H1 (cell line): ENCODE measurements around the gene MSI2. TPM values are rescaled to one million over a fixed set of nuclear protein-coding genes. Genes with fewer than 3 reads are reported as not detected.

ENCODE experiments used
- CTCF ChIA-PET: fragments of 300-600 bp; sonication (Branson Sonifier 250); formaldehyde crosslinking; loops from one replicate; lab custom pipeline; 2021; ENCODE audit not compliant: partially characterized antibody; lab: Charles Lee
- POLR2A ChIA-PET: fragments of 300-600 bp; sonication (Branson Sonifier 250); formaldehyde crosslinking; loops from one replicate; lab custom pipeline; 2021; ENCODE audit warnings: inconsistent platforms; ENCODE audit not compliant: partially characterized antibody; lab: Charles Lee
- DNase-seq, 2 experiments: peaks; one replicate each; pipeline versions ENCODE4 v3.0.0 to v3.0.0-alpha.2; 2010 to 2022; ENCODE audit warnings: low spot score in 2 of 2, low read depth in 1 of 2, mixed read lengths in 1 of 2
- FAIRE-seq: peaks from 2 replicates; lab custom pipeline; 2011; peaks lifted over from hg19 to GRCh38; lab: Jason Lieb, UNC
- H2AFZ ChIP-seq: 2 replicates; pipeline ENCODE4 v1.8.1; 2012; ENCODE audit warnings: low read length, inconsistent platforms
- H2AK5ac ChIP-seq: 2 replicates; pipeline ENCODE4 v1.6.1; 2013; ENCODE audit warnings: low read depth, low read length
- H2BK120ac ChIP-seq: replicated peaks from 2 replicates; pipeline ENCODE3; 2013; ENCODE audit warnings: low read depth, low read length, inconsistent platforms
- H2BK12ac ChIP-seq: 2 replicates; pipeline ENCODE4 v1.6.1; 2013; ENCODE audit warnings: low read depth, low read length
- H2BK15ac ChIP-seq: 2 replicates; pipeline ENCODE4 v1.6.1; 2013; ENCODE audit warnings: low read length
- H2BK20ac ChIP-seq: 2 replicates; pipeline ENCODE4 v1.6.1; 2013; ENCODE audit warnings: low read length
- H2BK5ac ChIP-seq: 2 replicates; pipeline ENCODE4 v1.6.1; 2013; ENCODE audit warnings: low read depth, low read length
- H3K14ac ChIP-seq: 2 replicates; pipeline ENCODE4 v1.6.1; 2013; ENCODE audit warnings: inconsistent platforms; ENCODE audit not compliant: insufficient read length
- H3K18ac ChIP-seq: 2 replicates; pipeline ENCODE4 v1.6.1; 2013; ENCODE audit warnings: low read length; ENCODE audit errors: extremely low read depth
- H3K23ac ChIP-seq: 2 replicates; pipeline ENCODE4 v1.6.1; 2013; ENCODE audit warnings: inconsistent platforms; ENCODE audit not compliant: insufficient read length
- H3K23me2 ChIP-seq: 2 replicates; pipeline ENCODE4 v1.6.1; 2013; ENCODE audit warnings: low read depth, low read length
- H3K27ac ChIP-seq: 2 replicates; pipeline ENCODE4 v1.6.1; 2011; ENCODE audit warnings: low read depth, low read length, inconsistent platforms
- H3K27me3 ChIP-seq, 4 experiments: replicated peaks in 1 of 4; 1 replicate in 1 of 4; 2 replicates in 3 of 4; pipeline versions ENCODE4 v1.6.1 to v1.8.1; 2011 to 2013; ENCODE audit warnings: low read length in 3 of 4, mild to moderate bottlenecking in 3 of 4, inconsistent platforms in 2 of 4, mixed read lengths in 2 of 4, moderate library complexity in 1 of 4; ENCODE audit not compliant: control insufficient read depth in 3 of 4, insufficient read depth in 3 of 4; ENCODE audit errors: extremely low read depth in 1 of 4
- H3K36me3 ChIP-seq, 4 experiments: 2 replicates each; pipeline versions ENCODE4 v1.6.1 to v1.8.1; 2011 to 2013; ENCODE audit warnings: mild to moderate bottlenecking in 4 of 4, low read length in 3 of 4, moderate library complexity in 2 of 4, control low read depth in 1 of 4, inconsistent platforms in 1 of 4; ENCODE audit not compliant: insufficient read depth in 4 of 4, control insufficient read depth in 2 of 4
- H3K4ac ChIP-seq: replicated peaks from 2 replicates; pipeline ENCODE3; 2013; ENCODE audit warnings: low read length, low read depth, mixed read lengths, inconsistent platforms; ENCODE audit not compliant: insufficient read length
- H3K4me1 ChIP-seq, 4 experiments: replicated peaks in 1 of 4; 1 replicate in 1 of 4; 2 replicates in 3 of 4; pipeline versions ENCODE4 v1.6.1 to v1.8.1; 2011 to 2013; ENCODE audit warnings: low read length in 3 of 4, inconsistent platforms in 2 of 4, mixed read lengths in 1 of 4; ENCODE audit not compliant: insufficient read depth in 4 of 4, control insufficient read depth in 3 of 4
- H3K4me2 ChIP-seq, 2 experiments: 2 replicates each; pipeline versions ENCODE4 v1.6.1 to v1.8.1; 2011 to 2013; ENCODE audit warnings: low read depth in 2 of 2, low read length in 2 of 2, control low read depth in 1 of 2, inconsistent platforms in 1 of 2, mild to moderate bottlenecking in 1 of 2; ENCODE audit not compliant: insufficient read depth in 1 of 2
- H3K4me3 ChIP-seq, 4 experiments: fragments of 200-600, 300-600 bp in 1 of 4; sonication (generic), shearing (Covaris generic), sonication (Bioruptor Twin) in 1 of 4; 2 replicates each; pipeline versions ENCODE4 v1.5.1 to v1.8.1; 2011 to 2016; ENCODE audit warnings: low read length in 4 of 4, low read depth in 3 of 4, control low read depth in 2 of 4, inconsistent platforms in 2 of 4, mild to moderate bottlenecking in 2 of 4, mixed read lengths in 1 of 4, moderate library complexity in 1 of 4; ENCODE audit not compliant: insufficient read depth in 2 of 4; ENCODE audit errors: extremely low read depth in 1 of 4
- H3K56ac ChIP-seq: replicated peaks from 2 replicates; pipeline ENCODE3; 2013; ENCODE audit warnings: low read depth, mild to moderate bottlenecking, mixed read lengths, low read length, inconsistent platforms; ENCODE audit not compliant: insufficient read length
- H3K79me1 ChIP-seq: 2 replicates; pipeline ENCODE4 v1.6.1; 2013; ENCODE audit warnings: low read depth, low read length, control low read depth
- H3K79me2 ChIP-seq, 2 experiments: 2 replicates each; pipeline versions ENCODE4 v1.6.1 to v1.8.1; 2012 to 2013; ENCODE audit warnings: low read length in 2 of 2, mild to moderate bottlenecking in 2 of 2, inconsistent platforms in 1 of 2; ENCODE audit not compliant: insufficient read depth in 2 of 2, control insufficient read depth in 1 of 2
- H3K9ac ChIP-seq, 4 experiments: replicated peaks in 1 of 4; 1 replicate in 1 of 4; 2 replicates in 3 of 4; pipeline versions ENCODE4 v1.6.1 to v1.8.1; 2011 to 2013; ENCODE audit warnings: low read depth in 3 of 4, low read length in 3 of 4, control low read depth in 2 of 4, mild to moderate bottlenecking in 2 of 4, moderate library complexity in 2 of 4, inconsistent platforms in 1 of 4; ENCODE audit errors: extremely low read depth in 1 of 4
- H3K9me3 ChIP-seq, 2 experiments: 2 replicates each; pipeline versions ENCODE4 v1.6.1 to v1.8.1; 2012 to 2013; ENCODE audit warnings: mild to moderate bottlenecking in 2 of 2, moderate library complexity in 2 of 2, control low read depth in 1 of 2, inconsistent platforms in 1 of 2, low read depth in 1 of 2, low read length in 1 of 2, mixed read lengths in 1 of 2; ENCODE audit not compliant: insufficient read depth in 2 of 2
- H4K20me1 ChIP-seq, 2 experiments: replicated peaks in 1 of 2; 2 replicates each; pipeline versions ENCODE3 to v1.8.1; 2011 to 2013; ENCODE audit warnings: inconsistent platforms in 2 of 2, low read length in 2 of 2, mild to moderate bottlenecking in 1 of 2; ENCODE audit not compliant: insufficient read depth in 2 of 2, control insufficient read depth in 1 of 2
- H4K5ac ChIP-seq: 2 replicates; pipeline ENCODE4 v1.6.1; 2013; ENCODE audit warnings: low read length, low read depth, mixed read lengths, inconsistent platforms; ENCODE audit not compliant: insufficient read length
- H4K8ac ChIP-seq: 2 replicates; pipeline ENCODE4 v1.8.0; 2013; ENCODE audit warnings: mild to moderate bottlenecking, moderate library complexity, low read length, inconsistent platforms; ENCODE audit not compliant: insufficient read depth; ENCODE audit errors: extremely low read depth
- H4K91ac ChIP-seq: replicated peaks from 2 replicates; pipeline ENCODE3; 2013; ENCODE audit warnings: low read length, mixed read lengths, inconsistent platforms; ENCODE audit not compliant: insufficient read length
- CHD1 ChIP-seq: IDR thresholded peaks from 2 replicates; pipeline ENCODE4 v1.6.1; 2012; ENCODE audit warnings: low read depth, low read length, improper control_type of control experiment
- CHD2 ChIP-seq: IDR thresholded peaks from 2 replicates; pipeline ENCODE4 v1.6.1; 2012; ENCODE audit warnings: low read length, improper control_type of control experiment
- KDM1A ChIP-seq: fragments of 200-600, 300-600 bp; sonication (generic); IDR thresholded peaks from 2 replicates; pipeline ENCODE4 v1.7.1; 2016; ENCODE audit warnings: mild to moderate bottlenecking, low read length, borderline replicate concordance
- KDM4A ChIP-seq: IDR thresholded peaks from one replicate; pipeline ENCODE4 v1.7.1; 2012; ENCODE audit warnings: low read depth, mild to moderate bottlenecking, moderate library complexity, low read length, inconsistent platforms; ENCODE audit not compliant: severe bottlenecking
- KDM5A ChIP-seq: fragments of 200-600 bp; IDR thresholded peaks from 2 replicates; pipeline ENCODE4 v1.7.1; 2012; ENCODE audit warnings: mild to moderate bottlenecking, low read length, inconsistent platforms, mixed read lengths
- PHF8 ChIP-seq: fragments of 200-600 bp; sonication (generic); conservative IDR thresholded peaks from 2 replicates; pipeline ENCODE4 v1.7.1; 2012; ENCODE audit warnings: low read depth, mild to moderate bottlenecking, inconsistent platforms, low read length, moderate library complexity
- SIX5 ChIP-seq: IDR thresholded peaks from 2 replicates; pipeline ENCODE4 v1.6.1; 2011; ENCODE audit warnings: mild to moderate bottlenecking, low read depth, low read length
- WGBS, 2 experiments: shearing (Covaris generic) in 1 of 2; methylation state at CpG; one replicate each; pipeline versions ENCODE4 v1.1.6 to v1.1.7; 2013 to 2015; ENCODE audit warnings: low lambda C conversion rate in 2 of 2, mixed read lengths in 2 of 2, inconsistent platforms in 1 of 2, low coverage in 1 of 2, missing lambda C conversion rate in 1 of 2; ENCODE audit not compliant: insufficient replicate concordance in 2 of 2, insufficient coverage in 1 of 2, insufficient read length in 1 of 2; ENCODE audit errors: extremely low coverage in 1 of 2, missing lambda C conversion rate in 1 of 2; 5-methylcytosine and 5-hydroxymethylcytosine counted together
- polyA plus RNA-seq, 7 experiments: library from polyadenylated mRNA; depleted of rRNA in 3 of 7; stranded (reverse) in 5 of 7; unstranded in 2 of 7; fragments of >200 nt in 5 of 7; fragments of 200-250 nt in 2 of 7; gene quantifications; 1 replicate in 5 of 7; 2 replicates in 1 of 7; 4 replicates in 1 of 7; pipeline versions ENCODE4 v1.2.1 to v1.2.3, GENCODE V29; 2011 to 2013; ENCODE audit warnings: missing spikeins in 2 of 7, mixed read lengths in 2 of 7
- total RNA-seq: library from RNA; stranded (reverse); fragmentation: NEBNext Ultra II Directional; extraction: Animal tissue kit (Norgen Biotek cat#: 25700); gene quantifications from 2 replicates; pipeline ENCODE4 v1.2.1, GENCODE V29; 2021

Gene MSI2
- total and polyA plus RNA-seq, 2 of the 8 experiments (the other 6 are each of a cell fraction or from before 2014, with no cell fraction given), result 36.7 to 80.6 TPM

- Histone ChIP-seq H2BK15ac (no peak overlapping the region), H3K36me3 (peaks cover 0 to 3% (median 1%) of the 10 kb centered on the region in 4 experiments; a peak in 1 of 8 replicates), H3K79me2 (no peaks in the 10 kb centered on the region), H4K5ac (no peak overlapping the region), H2AFZ (no peak overlapping the region), H4K91ac (no peak overlapping the region), H3K27me3 (no peaks in the 10 kb centered on the region; a peak in 1 of 7 replicates), H3K14ac (no peak overlapping the region), H4K20me1 (peaks cover 0 to 2% of the 10 kb centered on the region in 2 experiments), H3K4ac (no peak overlapping the region), H3K9ac (no peak overlapping the region), H3K79me1 (no peaks in the 10 kb centered on the region), H3K4me1 (no peaks in the 10 kb centered on the region; a peak in 1 of 7 replicates), H3K4me3 (no peak overlapping the region), H3K18ac (no peak overlapping the region), H3K23me2 (no peaks in the 10 kb centered on the region), H2BK120ac (no peak overlapping the region), H3K56ac (no peak overlapping the region), H3K9me3 (no peaks in the 10 kb centered on the region), H2BK12ac (no peak overlapping the region), H2AK5ac (no peak overlapping the region), H3K27ac (no peak overlapping the region), H2BK5ac (no peak overlapping the region), H2BK20ac (no peak overlapping the region), H3K23ac (no peak overlapping the region), H4K8ac (no peak overlapping the region), H3K4me2 (no peak overlapping the region)
- FAIRE-seq (no peak), DNase-seq (no peak)
- POLR2A ChIA-PET, result interaction anchor here (0.9 kb wide), 1 partner anchor 27 kb away, joined by 3 read pairs; no protein-coding TSS in a partner anchor
- CTCF ChIA-PET, result interaction anchor here (0.6 to 2.6 kb wide), 5 partner anchors 51 to 77 kb away, joined by 3 to 14 read pairs (median 4); no protein-coding TSS in a partner anchor
- WGBS, 2 experiments, result 95% methylated on average over 22 of the region's 22 CpGs; no CpG with 5 or more reads in 1 of the 2 experiments
- no peak for TF ChIP-seq KDM1A
- no peak for TF ChIP-seq CHD1
- TF ChIP-seq CHD2, result no peak
- no peak for TF ChIP-seq KDM4A
- no peak for TF ChIP-seq SIX5
- no peak for TF ChIP-seq KDM5A
- no peak for TF ChIP-seq PHF8
Observed at GRCh38 chr17:57674894-57675293, 418.6 kb downstream of the MSI2 start.
